A549 treated with Hydrocortisone at 1 μM for 4 hours (cell line): ENCODE results near the gene KIF2A. TPM values are rescaled to one million over a fixed set of nuclear protein-coding genes. Genes with fewer than 3 reads are reported as not detected.

Source experiments
- total RNA-seq: library from RNA; stranded (reverse); fragments of 200-300 nt; extraction: Qiagen RNA extraction; gene quantifications from 5 replicates; pipeline ENCODE4 v1.2.3, GENCODE V29; 2022

Gene KIF2A
- 27.7 to 51.8 TPM (median 34.9 TPM) in 5 replicates for total RNA-seq

DNA sequence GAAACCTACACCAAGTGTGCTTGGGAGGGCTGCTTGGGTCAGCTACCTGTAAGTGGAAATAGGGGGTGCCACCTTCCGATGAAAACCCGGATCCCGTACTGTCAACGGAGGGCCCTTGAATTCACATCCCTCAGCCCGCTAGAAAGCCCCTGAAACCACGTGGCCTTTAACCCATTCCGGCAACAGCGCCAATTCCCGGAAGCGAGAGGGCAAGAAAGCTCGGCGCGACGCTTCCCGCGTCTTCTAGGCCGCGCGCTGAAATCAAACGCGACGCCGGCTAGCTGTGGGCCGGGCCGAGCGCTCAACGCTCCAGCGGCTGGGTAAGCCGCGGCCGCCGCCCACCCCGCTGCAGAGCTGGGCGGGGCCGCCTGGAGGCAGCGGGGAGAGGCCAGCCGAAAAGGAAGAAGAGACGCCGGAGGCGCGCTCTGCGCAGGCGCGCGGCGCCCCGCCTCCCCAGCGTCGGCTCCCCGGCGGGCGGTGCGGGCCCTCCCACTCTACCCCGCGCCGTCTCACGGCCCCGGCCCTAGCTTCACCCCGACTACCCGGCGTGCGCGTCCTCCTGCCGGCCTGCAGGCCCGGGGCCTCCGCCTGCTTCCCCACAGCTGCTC is at the start of gene KIF2A:
Gene KIF2A, plus strand, starts transcription at position 492 of the 608 bp plus-strand sequence. CDS start 267 bp downstream, outside the sequence.

DNA sequence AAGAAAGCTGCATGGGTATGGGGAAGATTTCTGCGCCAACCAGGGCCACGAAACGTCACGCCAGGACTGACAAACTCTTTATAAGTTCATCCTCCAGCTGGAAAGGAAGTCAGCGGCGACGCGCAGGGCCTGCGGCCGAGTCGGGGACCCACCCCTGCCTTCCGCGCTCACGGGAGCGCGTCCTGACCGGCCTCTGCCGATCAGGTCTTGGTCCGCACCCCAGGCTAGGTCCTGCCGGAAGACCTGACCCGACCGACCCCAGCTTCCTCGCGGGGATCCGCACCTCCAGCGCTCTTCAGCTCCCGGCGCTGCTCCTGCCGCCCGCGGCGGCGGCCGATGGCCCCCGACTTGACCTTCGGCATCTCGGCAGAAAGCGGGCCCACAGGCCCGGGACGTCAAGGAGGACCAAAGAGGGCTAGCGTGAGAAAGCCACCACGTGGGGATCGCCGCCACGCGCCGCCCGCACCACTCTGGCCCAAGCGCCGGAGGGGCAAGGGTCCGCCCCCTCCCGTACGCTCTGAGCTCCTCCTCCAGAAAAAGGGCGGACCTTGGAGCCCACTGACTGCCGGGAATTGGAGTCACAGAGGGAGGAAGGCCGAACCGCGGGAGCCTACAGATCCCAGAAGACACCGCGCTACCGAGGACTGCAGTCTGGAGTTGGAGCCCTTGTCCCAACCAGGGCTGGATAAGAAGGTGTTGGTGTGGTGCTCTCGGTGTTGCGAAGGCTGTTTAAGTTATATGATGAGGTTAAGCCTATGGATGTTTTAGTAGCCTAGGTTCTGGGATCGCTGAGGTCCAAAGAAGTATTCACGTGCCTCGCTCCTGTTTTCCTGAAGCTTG is 97.6 kb downstream of the KIF2A start, which contains the start of gene DIMT1:
Gene DIMT1, minus strand, starts transcription at position 495 of the 840 bp plus-strand sequence. Its CDS starts 133 bp downstream, at position 362.

GRCh38 chr5:62412549-62413329 is 106.7 kb downstream of the KIF2A start, which contains the start of gene IPO11:
TSS of gene IPO11 (plus strand) at chr5:62412763. CDS start at chr5:62437280, 24,517 bp downstream.

Other genes starting within 250 kb of the KIF2A start
- 38.3 to 49.3 TPM (median 38.7 TPM) in 5 replicates for gene DIMT1, start 97.7 kb downstream of the KIF2A start, total RNA-seq
- gene IPO11, start 106.6 kb downstream of the KIF2A start, total RNA-seq: 14.3 to 17.9 TPM (median 16.0 TPM) in 5 replicates